EL (cell line): ENCODE data around the gene CUL5.

Experiments
- DNase-seq: peaks from one replicate; pipeline ENCODE4 v3.0.0-alpha.2; 2016

The CUL5 gene

GRCh38 chr11:108008656-108009496 is at the start of gene CUL5:
CUL5 (plus strand) TSS chr11:108008898; CDS start chr11:108009349, 451 bp downstream.
- DNase-seq: peak; percentile 89

GRCh38 chr11:107961480-107961879 is 47.2 kb upstream of the CUL5 start:
- no peak for DNase-seq

- no peak for DNase-seq
Observed at GRCh38 chr11:107962181-107962580, 46.5 kb upstream of the CUL5 start.

GRCh38 chr11:107963091-107963490 is 45.6 kb upstream of the CUL5 start:
- no peak for DNase-seq

GRCh38 chr11:107969219-107969618 is 39.5 kb upstream of the CUL5 start:
- DNase-seq: no peak

GRCh38 chr11:107970049-107970448 is 38.6 kb upstream of the CUL5 start:
- no peak for DNase-seq

- DNase-seq: no peak
Observed at GRCh38 chr11:107973641-107974040, 35.1 kb upstream of the CUL5 start.

GRCh38 chr11:107988397-107989158 is 20.1 kb upstream of the CUL5 start:
- DNase-seq: no peak

GRCh38 chr11:107991868-107992414 is 16.8 kb upstream of the CUL5 start:
- no peak for DNase-seq

- DNase-seq: no peak
Observed at GRCh38 chr11:107996006-107996776, 12.5 kb upstream of the CUL5 start.

GRCh38 chr11:107998761-107999160 is 9.9 kb upstream of the CUL5 start:
- no peak for DNase-seq

- DNase-seq: peak; percentile 47
Observed at GRCh38 chr11:107999759-108000455, 8.8 kb upstream of the CUL5 start.

- no peak for DNase-seq
Observed at GRCh38 chr11:108002476-108002875, 6.2 kb upstream of the CUL5 start.

GRCh38 chr11:108003623-108004022 is 5.1 kb upstream of the CUL5 start:
- no peak for DNase-seq

- DNase-seq: no peak
Observed at GRCh38 chr11:108007819-108008218, 879 bp upstream of the CUL5 start.

- DNase-seq: peak; percentile 14
Observed at GRCh38 chr11:108009497-108010370, 1.0 kb downstream of the CUL5 start.

GRCh38 chr11:108012139-108012725 is 3.5 kb downstream of the CUL5 start:
- DNase-seq: no peak

GRCh38 chr11:108016647-108017046 is 7.9 kb downstream of the CUL5 start:
- DNase-seq: no peak

GRCh38 chr11:108018708-108019107 is 10.0 kb downstream of the CUL5 start:
- no peak for DNase-seq

GRCh38 chr11:108019870-108020540 is 11.3 kb downstream of the CUL5 start:
- DNase-seq: peak; percentile 26
